ENCODE measurements around the gene MAN1C1.

- TF ChIP-seq, protein P1, sequence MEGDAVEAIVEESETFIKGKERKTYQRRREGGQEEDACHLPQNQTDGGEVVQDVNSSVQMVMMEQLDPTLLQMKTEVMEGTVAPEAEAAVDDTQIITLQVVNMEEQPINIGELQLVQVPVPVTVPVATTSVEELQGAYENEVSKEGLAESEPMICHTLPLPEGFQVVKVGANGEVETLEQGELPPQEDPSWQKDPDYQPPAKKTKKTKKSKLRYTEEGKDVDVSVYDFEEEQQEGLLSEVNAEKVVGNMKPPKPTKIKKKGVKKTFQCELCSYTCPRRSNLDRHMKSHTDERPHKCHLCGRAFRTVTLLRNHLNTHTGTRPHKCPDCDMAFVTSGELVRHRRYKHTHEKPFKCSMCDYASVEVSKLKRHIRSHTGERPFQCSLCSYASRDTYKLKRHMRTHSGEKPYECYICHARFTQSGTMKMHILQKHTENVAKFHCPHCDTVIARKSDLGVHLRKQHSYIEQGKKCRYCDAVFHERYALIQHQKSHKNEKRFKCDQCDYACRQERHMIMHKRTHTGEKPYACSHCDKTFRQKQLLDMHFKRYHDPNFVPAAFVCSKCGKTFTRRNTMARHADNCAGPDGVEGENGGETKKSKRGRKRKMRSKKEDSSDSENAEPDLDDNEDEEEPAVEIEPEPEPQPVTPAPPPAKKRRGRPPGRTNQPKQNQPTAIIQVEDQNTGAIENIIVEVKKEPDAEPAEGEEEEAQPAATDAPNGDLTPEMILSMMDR (IDR thresholded peaks at IDR 0.05; ENCODE audit: insufficient read depth, low read length, poor library complexity, severe bottlenecking): no peak
- TF ChIP-seq EZH2phosphoT487 (conservative IDR thresholded peaks at IDR 0.05; ENCODE audit: low read length): no peak
Observed at GRCh38 chr1:25767437-25767770, 150.8 kb downstream of the MAN1C1 start.
